A549 treated with RU486 at 1 μM for 4 hours (cell line): Measurements from ENCODE around the gene GALNT18. TPM values are rescaled to one million over a fixed set of nuclear protein-coding genes. Genes with fewer than 3 reads are reported as not detected.

Experiments
- total RNA-seq: library from RNA; stranded (reverse); fragments of 200-300 nt; extraction: Qiagen RNA extraction; gene quantifications from 5 replicates; pipeline ENCODE4 v1.2.3, GENCODE V29; 2022; ENCODE audit warnings: low read depth

GALNT18 gene
- 15.9 to 19.5 TPM (median 18.4 TPM) in 5 replicates for total RNA-seq

DNA sequence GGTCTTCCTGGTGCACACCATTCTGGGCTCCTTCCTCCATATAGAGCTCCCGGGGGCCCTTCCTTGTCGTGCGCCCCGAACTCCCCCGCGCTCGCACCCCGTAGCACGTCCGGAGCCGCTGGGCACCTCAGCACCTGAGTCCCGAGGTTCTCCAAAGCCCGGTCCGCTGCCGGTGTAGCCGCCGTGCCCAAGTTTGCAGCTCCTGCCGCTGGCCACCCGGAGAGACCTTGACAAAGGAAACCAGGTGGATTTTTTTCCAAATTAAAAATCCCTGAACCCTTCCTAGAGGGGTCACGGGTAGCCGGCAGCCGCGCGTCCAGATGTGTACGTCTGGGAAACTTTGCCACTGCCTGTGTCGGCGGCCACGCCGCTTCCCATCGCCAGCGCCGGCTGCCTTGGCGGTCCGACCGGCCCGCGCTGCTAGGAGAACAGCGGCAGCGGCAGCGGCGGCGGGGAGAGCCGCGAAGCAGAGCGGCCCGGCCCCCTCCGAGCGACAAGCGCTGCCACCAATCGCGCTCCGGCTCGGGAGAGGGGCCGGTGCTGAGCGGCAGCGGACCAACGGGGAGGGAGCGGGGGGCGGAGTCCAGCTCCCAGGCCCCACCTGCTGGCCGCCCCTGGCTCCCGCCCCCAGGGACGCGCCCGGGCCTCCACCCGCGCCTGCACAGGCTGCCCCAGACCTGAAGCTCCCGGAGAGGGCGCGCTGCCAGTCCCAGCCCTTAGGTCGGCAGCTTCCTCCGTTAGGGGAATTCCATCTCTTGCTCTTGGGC is at the start of gene GALNT18:
Gene GALNT18 (minus strand): TSS at position 433 of the 767 bp plus-strand sequence.

DNA sequence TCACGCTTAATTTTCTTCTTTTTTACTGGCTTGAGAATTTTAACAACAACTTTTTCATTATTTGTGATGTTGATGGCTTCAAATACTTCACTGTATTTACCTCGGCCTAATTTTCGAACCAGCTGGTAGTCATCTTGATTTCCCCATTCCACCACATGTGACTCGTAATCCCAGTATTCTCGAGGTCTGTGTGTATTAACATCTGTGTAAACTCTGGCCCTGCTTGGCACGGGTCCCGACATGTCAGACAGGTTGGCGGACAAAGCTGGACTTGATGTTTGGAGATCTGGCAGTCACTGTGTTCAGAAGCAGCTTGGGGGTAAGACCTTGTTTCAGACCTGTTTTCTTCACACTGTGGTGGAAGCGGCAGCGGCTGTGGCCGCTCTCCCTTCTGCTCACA is 268.9 kb downstream of the GALNT18 start, which contains the start of gene CSNK2A3:
Gene CSNK2A3 (minus strand): TSS at position 373 of the 400 bp plus-strand sequence. CDS start 131 bp downstream, at position 242.

Other genes with a start within 250 kb of the GALNT18 start
- gene USP47, start 220.0 kb upstream of the GALNT18 start, total RNA-seq = 20.4 to 33.0 TPM (median 26.9 TPM) in 5 replicates